Neuronal stem cell (in vitro differentiated cells): ENCODE data around the gene HMGN2.

ENCODE experiments used
- DNase-seq: peaks from one replicate; pipeline ENCODE4 v3.0.0-alpha.2; 2013; ENCODE audit warnings: low spot score
- H2AFZ ChIP-seq: one replicate; pipeline ENCODE4 v1.6.1; 2013; ENCODE audit warnings: mild to moderate bottlenecking, low read length, inconsistent platforms
- H2AK5ac ChIP-seq: 2 replicates; pipeline ENCODE4 v1.6.1; 2013; ENCODE audit warnings: low read depth, mild to moderate bottlenecking, inconsistent platforms, low read length, moderate library complexity, mixed read lengths
- H2BK120ac ChIP-seq: 2 replicates; pipeline ENCODE4 v1.6.1; 2013; ENCODE audit warnings: low read depth, mild to moderate bottlenecking, inconsistent platforms, low read length, moderate library complexity, mixed read lengths
- H2BK12ac ChIP-seq: one replicate; pipeline ENCODE4 v1.6.1; 2013; ENCODE audit warnings: low read length, inconsistent platforms
- H2BK15ac ChIP-seq: 2 replicates; pipeline ENCODE4 v1.6.1; 2013; ENCODE audit warnings: mild to moderate bottlenecking, low read length, inconsistent platforms, mixed read lengths
- H2BK5ac ChIP-seq: one replicate; pipeline ENCODE4 v1.6.1; 2013; ENCODE audit warnings: inconsistent platforms, mild to moderate bottlenecking, low read length, moderate library complexity
- H3K14ac ChIP-seq: one replicate; pipeline ENCODE4 v1.6.1; 2013; ENCODE audit warnings: low read length, inconsistent platforms
- H3K18ac ChIP-seq: 2 replicates; pipeline ENCODE4 v1.6.1; 2013; ENCODE audit warnings: low read length, inconsistent platforms
- H3K23ac ChIP-seq: 2 replicates; pipeline ENCODE4 v1.6.1; 2013; ENCODE audit warnings: low read depth, mild to moderate bottlenecking, mixed read lengths, low read length, inconsistent platforms; ENCODE audit not compliant: poor library complexity
- H3K27ac ChIP-seq: replicated peaks from 3 replicates; pipeline ENCODE4 v1.5.1; 2013; ENCODE audit warnings: low read length, inconsistent platforms
- H3K27me3 ChIP-seq, 3 experiments: 2 replicates each; pipeline ENCODE4 v1.6.1; 2013; ENCODE audit warnings: low read length in 3 of 3, mild to moderate bottlenecking in 2 of 3, inconsistent platforms in 1 of 3, low read depth in 1 of 3, mixed read lengths in 1 of 3, moderate library complexity in 1 of 3; ENCODE audit not compliant: control insufficient read depth in 3 of 3, insufficient read depth in 3 of 3
- H3K36me3 ChIP-seq, 2 donors: replicated peaks in 1 of 2; 2 replicates each; pipeline ENCODE4 v1.6.1; 2013; ENCODE audit warnings: low read length in 2 of 2; ENCODE audit not compliant: control insufficient read depth in 2 of 2, insufficient read depth in 2 of 2
- H3K4ac ChIP-seq: 2 replicates; pipeline ENCODE4 v1.6.1; 2013; ENCODE audit warnings: inconsistent platforms, mild to moderate bottlenecking, low read length, moderate library complexity
- H3K4me1 ChIP-seq, 2 donors: 1 replicate in 1 of 2; 2 replicates in 1 of 2; pipeline ENCODE4 v1.6.1; 2013; ENCODE audit warnings: low read length in 2 of 2, low read depth in 1 of 2; ENCODE audit not compliant: control insufficient read depth in 2 of 2, insufficient read depth in 1 of 2
- H3K4me2 ChIP-seq: one replicate; pipeline ENCODE4 v1.6.1; 2013; ENCODE audit warnings: mild to moderate bottlenecking, low read length, inconsistent platforms; ENCODE audit not compliant: insufficient read depth, poor library complexity, severe bottlenecking
- H3K4me3 ChIP-seq, 2 donors: 2 replicates each; pipeline ENCODE4 v1.5.1; 2013; ENCODE audit warnings: low read length in 2 of 2, mild to moderate bottlenecking in 2 of 2, inconsistent platforms in 1 of 2, moderate library complexity in 1 of 2
- H3K79me1 ChIP-seq: one replicate; pipeline ENCODE4 v1.6.1; 2013; ENCODE audit warnings: low read depth, mild to moderate bottlenecking, inconsistent platforms, low read length, moderate library complexity
- H3K9ac ChIP-seq: one replicate; pipeline ENCODE4 v1.6.1; 2013; ENCODE audit warnings: mild to moderate bottlenecking, low read depth, low read length, inconsistent platforms; ENCODE audit not compliant: poor library complexity
- H3K9me3 ChIP-seq, 2 donors: replicated peaks in 1 of 2; 2 replicates each; pipeline versions ENCODE3 to v1.6.1; 2013; ENCODE audit warnings: low read length in 2 of 2, mild to moderate bottlenecking in 2 of 2, inconsistent platforms in 1 of 2, low read depth in 1 of 2, mixed read lengths in 1 of 2, moderate library complexity in 1 of 2; ENCODE audit not compliant: control insufficient read depth in 2 of 2, insufficient read depth in 1 of 2
- H4K8ac ChIP-seq: one replicate; pipeline ENCODE4 v1.6.1; 2013; ENCODE audit warnings: low read depth, mild to moderate bottlenecking, inconsistent platforms, low read length, moderate library complexity
- H4K91ac ChIP-seq: one replicate; pipeline ENCODE4 v1.6.1; 2013; ENCODE audit warnings: low read length, low read depth, mild to moderate bottlenecking, inconsistent platforms; ENCODE audit not compliant: poor library complexity
- WGBS, 2 donors: extraction: QIAGEN DNeasy Blood & Tissue Kit; methylation state at CpG; one replicate each; pipeline ENCODE4 v1.1.7; 2013; ENCODE audit warnings: missing lambda C conversion rate in 2 of 2, mixed read lengths in 1 of 2; ENCODE audit not compliant: insufficient read length in 2 of 2, insufficient replicate concordance in 1 of 2; ENCODE audit errors: extremely low coverage in 2 of 2; 5-methylcytosine and 5-hydroxymethylcytosine counted together

HMGN2 gene

DNA sequence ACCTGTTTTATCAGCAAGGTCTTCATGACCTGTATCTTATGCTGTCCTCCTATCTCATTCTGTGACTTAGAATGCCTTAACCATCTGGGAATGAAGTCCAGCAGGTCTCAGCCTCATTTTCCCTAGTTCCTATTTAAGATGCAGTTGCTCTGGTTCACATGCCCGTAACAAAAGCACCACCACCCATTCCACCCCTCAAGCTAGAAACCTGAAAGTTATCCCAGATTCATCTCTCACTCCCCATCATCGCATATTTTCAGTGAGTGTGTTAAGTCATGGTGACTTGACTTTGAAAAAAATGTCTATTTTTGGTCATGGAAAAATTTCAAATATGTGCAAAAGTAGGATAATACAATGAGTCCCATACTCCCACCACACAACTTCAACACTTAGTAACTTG lies 11.7 kb downstream of the HMGN2 start:
- Histone ChIP-seq H4K8ac (no peak overlapping the region), H2BK120ac (no peak overlapping the region), H3K9me3 (no peaks in the 10 kb centered on the region), H3K4me1 (no peaks in the 10 kb centered on the region), H3K23ac (no peak overlapping the region), H3K79me1 (no peaks in the 10 kb centered on the region), H2BK12ac (no peak overlapping the region), H2AK5ac (no peak overlapping the region), H2AFZ (no peak overlapping the region), H3K4ac (no peak overlapping the region), H3K14ac (no peak overlapping the region), H3K18ac (no peak overlapping the region), H3K36me3 (peaks cover 2 to 16% of the 10 kb centered on the region in 2 donors), H3K27ac (no peak overlapping the region), H2BK5ac (no peak overlapping the region), H3K27me3 (no peaks in the 10 kb centered on the region), H3K9ac (no peak overlapping the region), H2BK15ac (no peak overlapping the region), H4K91ac (no peak overlapping the region), H3K4me3 (no peak overlapping the region), H3K4me2 (no peak overlapping the region)
- DNase-seq = no peak
- WGBS, 2 donors = no CpG with 5 or more reads among the region's 2 CpGs

DNA sequence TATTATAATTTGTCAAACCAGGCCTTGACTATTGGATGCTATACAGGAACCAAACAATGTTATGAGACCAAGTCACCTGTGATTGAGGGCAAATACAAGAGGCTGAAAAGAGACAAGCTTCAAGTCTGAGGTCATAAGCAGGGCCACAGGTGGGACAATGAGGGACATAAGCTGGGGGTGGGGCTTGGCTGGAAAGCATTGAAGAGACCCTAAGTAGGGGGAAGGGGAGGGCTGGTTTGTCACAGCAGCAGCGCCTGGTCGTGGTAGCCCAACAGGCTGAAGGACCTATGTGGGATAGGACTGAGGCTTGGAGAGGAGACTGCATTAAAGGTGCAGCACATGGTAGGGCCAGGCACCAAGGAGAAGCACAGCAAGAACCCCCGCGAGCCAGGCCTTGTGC lies 17.9 kb downstream of the HMGN2 start:
- Histone ChIP-seq H3K4me1 (peaks cover 0 to 3% of the 10 kb centered on the region in 2 donors), H2BK15ac (no peak overlapping the region), H3K27ac (no peak overlapping the region), H2AK5ac (peak overlapping the region; percentile 23), H3K4me3 (no peak overlapping the region), H2BK12ac (no peak overlapping the region), H3K4ac (no peak overlapping the region), H3K23ac (peak overlapping the region; percentile 26), H3K9me3 (no peaks in the 10 kb centered on the region), H4K91ac (no peak overlapping the region), H3K27me3 (peaks cover 0 to 3% (median 0%) of the 10 kb centered on the region in 3 experiments), H2AFZ (no peak overlapping the region), H3K36me3 (no peaks in the 10 kb centered on the region), H4K8ac (no peak overlapping the region), H2BK120ac (no peak overlapping the region), H3K9ac (peak overlapping the region; percentile 10), H3K14ac (no peak overlapping the region), H2BK5ac (no peak overlapping the region), H3K79me1 (no peaks in the 10 kb centered on the region), H3K4me2 (no peak overlapping the region), H3K18ac (no peak overlapping the region)
- no peak for DNase-seq
- WGBS, 2 donors = no CpG with 5 or more reads among the region's 4 CpGs

DNA sequence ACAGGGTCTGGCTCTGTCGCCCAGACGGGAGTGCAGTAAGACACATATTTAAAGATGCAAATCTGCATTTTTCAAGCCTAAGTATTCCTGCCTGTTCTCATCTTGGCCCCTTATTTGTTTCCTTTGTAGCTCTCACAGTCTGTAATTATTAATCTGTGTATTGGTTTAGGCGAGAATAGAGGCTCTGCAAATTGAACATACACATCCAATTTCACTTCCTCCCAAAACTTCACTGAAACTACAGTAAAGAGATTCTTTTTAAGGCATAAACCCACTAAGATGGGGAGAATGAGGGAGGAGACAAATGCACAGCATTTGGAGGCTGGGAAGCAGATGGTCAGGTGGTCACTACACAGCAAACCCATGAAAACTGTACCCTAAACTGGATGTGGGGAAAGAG lies 21.0 kb downstream of the HMGN2 start:
- Histone ChIP-seq H3K18ac (no peak overlapping the region), H3K14ac (no peak overlapping the region), H3K9ac (no peak overlapping the region), H2AFZ (no peak overlapping the region), H2BK5ac (no peak overlapping the region), H2AK5ac (no peak overlapping the region), H3K36me3 (no peaks in the 10 kb centered on the region), H4K91ac (no peak overlapping the region), H2BK15ac (no peak overlapping the region), H2BK120ac (no peak overlapping the region), H3K27me3 (peaks cover 0 to 3% (median 0%) of the 10 kb centered on the region in 3 experiments), H3K9me3 (no peaks in the 10 kb centered on the region), H3K4me2 (no peak overlapping the region), H3K4me3 (no peak overlapping the region), H2BK12ac (no peak overlapping the region), H3K79me1 (no peaks in the 10 kb centered on the region), H3K4ac (no peak overlapping the region), H3K23ac (no peak overlapping the region), H3K4me1 (peaks cover 0 to 3% of the 10 kb centered on the region in 2 donors), H3K27ac (no peak overlapping the region), H4K8ac (no peak overlapping the region)
- no CpG with 5 or more reads among the region's 3 CpGs for WGBS, 2 donors
- DNase-seq = no peak

DNA sequence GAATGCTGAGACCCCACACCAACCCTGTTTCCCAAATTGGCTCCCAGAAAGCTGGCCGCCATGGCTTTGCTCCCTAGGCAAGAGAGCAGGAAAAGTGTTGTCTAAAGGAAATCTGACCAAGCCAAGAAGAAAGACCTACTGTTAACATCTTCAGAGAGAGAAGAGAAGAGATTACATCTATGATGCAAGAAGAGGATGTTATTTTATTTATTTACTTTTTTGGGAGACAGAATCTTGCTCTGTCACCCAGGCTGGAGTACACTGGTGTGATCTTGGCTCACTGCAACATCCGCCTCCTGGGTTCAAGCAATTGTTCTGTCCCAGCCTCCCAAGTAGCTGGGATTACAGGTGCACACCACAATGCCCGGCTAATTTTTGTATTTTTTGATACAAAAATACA lies 21.7 kb downstream of the HMGN2 start:
- WGBS, 2 donors = no CpG with 5 or more reads among the region's 3 CpGs
- H3K4me3 ChIP-seq = no peak overlapping the region

More for the DNA sequence above, 21.7 kb downstream of the HMGN2 start:
- no peak overlapping the region for H4K8ac ChIP-seq
- H3K36me3 ChIP-seq = no peaks in the 10 kb centered on the region
- H2BK120ac ChIP-seq = no peak overlapping the region
- H2BK15ac ChIP-seq = no peak overlapping the region
- peaks cover 0 to 3% of the 10 kb centered on the region in 2 donors for H3K4me1 ChIP-seq
- H3K23ac ChIP-seq = no peak overlapping the region
- no peak overlapping the region for H3K4ac ChIP-seq
- H2BK12ac ChIP-seq = no peak overlapping the region
- no peak overlapping the region for H4K91ac ChIP-seq
- peaks cover 0 to 3% (median 0%) of the 10 kb centered on the region in 3 experiments for H3K27me3 ChIP-seq
- H3K14ac ChIP-seq = no peak overlapping the region
- no peak overlapping the region for H2AFZ ChIP-seq
- no peak overlapping the region for H3K9ac ChIP-seq
- H3K9me3 ChIP-seq = no peaks in the 10 kb centered on the region
- H3K18ac ChIP-seq = no peak overlapping the region
- H3K79me1 ChIP-seq = no peaks in the 10 kb centered on the region
- H3K27ac ChIP-seq = no peak overlapping the region
- DNase-seq = no peak
- H3K4me2 ChIP-seq = no peak overlapping the region
- no peak overlapping the region for H2BK5ac ChIP-seq
- H2AK5ac ChIP-seq = no peak overlapping the region
